ENCODE results near the gene SLC22A23. TPM values are rescaled to one million over a fixed set of nuclear protein-coding genes. Genes with fewer than 3 reads are reported as not detected.

SLC22A23 gene
- total RNA-seq, 1 donor from 2014 or later: 5.4 TPM

- DNase-seq (no peak), ATAC-seq (ENCODE audit: poor library complexity) (no peak)
- intact Hi-C loops (cut with DNase I): no loop called here
These were observed 104.9 kb downstream of the SLC22A23 start for GRCh38 chr6:3351829-3352524.

- ATAC-seq (ENCODE audit: poor library complexity) (no peak), DNase-seq (no peak)
- intact Hi-C loops (cut with DNase I): no loop called here
These were observed 105.7 kb downstream of the SLC22A23 start for GRCh38 chr6:3351105-3351676.

DNA sequence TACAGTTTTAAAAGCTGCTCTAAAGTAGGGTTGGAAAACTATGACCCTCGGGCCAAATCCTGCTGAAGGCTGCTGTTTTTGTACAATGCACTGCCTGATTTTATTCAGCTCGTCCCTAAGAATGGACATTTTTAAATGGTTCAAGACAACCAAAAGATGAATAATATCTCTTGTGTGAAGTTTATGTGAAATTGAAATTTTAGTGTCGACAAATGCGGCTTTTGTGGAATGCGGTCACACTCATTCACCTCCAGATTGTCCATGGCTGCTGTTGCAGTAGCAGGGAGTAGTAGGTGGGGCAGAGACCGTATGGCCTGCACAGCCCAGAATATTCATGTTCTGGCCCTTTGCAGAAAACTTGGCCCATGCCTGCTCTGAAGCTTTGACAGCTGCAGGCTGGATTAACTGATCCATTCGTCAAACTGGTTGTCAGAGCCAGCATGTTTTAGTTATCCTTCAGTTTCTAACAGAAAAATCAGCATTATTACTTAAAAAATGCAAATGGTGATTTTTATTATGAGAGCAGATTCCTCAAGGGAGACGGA is 106.5 kb downstream of the SLC22A23 start:
- no peak for DNase-seq
- no peak for ATAC-seq (ENCODE audit: poor library complexity)
- intact Hi-C loops (cut with DNase I): no loop called here

GRCh38 chr6:3349388-3350251 is 107.2 kb downstream of the SLC22A23 start:
- ATAC-seq (ENCODE audit: poor library complexity) (no peak), DNase-seq (no peak)
- intact Hi-C loops (cut with DNase I): no loop called here

- intact Hi-C loops (cut with DNase I): no loop called here
- ATAC-seq (ENCODE audit: poor library complexity): no peak
These were observed 108.0 kb downstream of the SLC22A23 start for GRCh38 chr6:3348821-3349220.

GRCh38 chr6:3347826-3348225 is 109.0 kb downstream of the SLC22A23 start:
- no peak for DNase-seq
- intact Hi-C loops (cut with DNase I): no loop called here
- ATAC-seq (ENCODE audit: poor library complexity): no peak

More at GRCh38 chr6:3348821-3349220, 108.0 kb downstream of the SLC22A23 start:
- DNase-seq: no peak

DNA sequence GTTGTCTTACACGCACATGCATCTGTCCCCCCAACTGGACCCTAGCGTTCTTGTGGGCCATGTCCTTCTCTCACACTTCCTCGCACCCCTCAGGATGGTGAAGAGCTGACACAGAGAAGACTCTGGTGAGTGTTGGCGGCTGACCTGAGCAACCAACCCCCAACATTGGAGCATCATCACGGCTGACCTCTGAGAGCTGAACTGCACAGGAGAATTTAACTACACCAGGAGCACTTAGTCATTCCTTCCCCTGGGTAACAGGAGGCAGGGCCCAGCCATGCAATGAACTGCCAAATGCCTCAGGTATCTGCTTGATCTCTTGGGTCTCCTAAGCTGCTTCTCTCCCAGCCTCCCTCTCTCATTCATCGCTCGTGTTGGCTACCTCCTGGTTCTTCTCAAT is 109.6 kb downstream of the SLC22A23 start:
- intact Hi-C loops (cut with DNase I): no loop called here
- ATAC-seq (ENCODE audit: poor library complexity): no peak
- DNase-seq: no peak

GRCh38 chr6:3346476-3346875 is 110.4 kb downstream of the SLC22A23 start:
- DNase-seq (no peak), ATAC-seq (ENCODE audit: poor library complexity) (peak; percentile 15)
- intact Hi-C loops (cut with DNase I): no loop called here

GRCh38 chr6:3345836-3346235 is 111.0 kb downstream of the SLC22A23 start:
- intact Hi-C loops (cut with DNase I): no loop called here
- DNase-seq (no peak), ATAC-seq (ENCODE audit: poor library complexity) (peak; percentile 93)

DNA sequence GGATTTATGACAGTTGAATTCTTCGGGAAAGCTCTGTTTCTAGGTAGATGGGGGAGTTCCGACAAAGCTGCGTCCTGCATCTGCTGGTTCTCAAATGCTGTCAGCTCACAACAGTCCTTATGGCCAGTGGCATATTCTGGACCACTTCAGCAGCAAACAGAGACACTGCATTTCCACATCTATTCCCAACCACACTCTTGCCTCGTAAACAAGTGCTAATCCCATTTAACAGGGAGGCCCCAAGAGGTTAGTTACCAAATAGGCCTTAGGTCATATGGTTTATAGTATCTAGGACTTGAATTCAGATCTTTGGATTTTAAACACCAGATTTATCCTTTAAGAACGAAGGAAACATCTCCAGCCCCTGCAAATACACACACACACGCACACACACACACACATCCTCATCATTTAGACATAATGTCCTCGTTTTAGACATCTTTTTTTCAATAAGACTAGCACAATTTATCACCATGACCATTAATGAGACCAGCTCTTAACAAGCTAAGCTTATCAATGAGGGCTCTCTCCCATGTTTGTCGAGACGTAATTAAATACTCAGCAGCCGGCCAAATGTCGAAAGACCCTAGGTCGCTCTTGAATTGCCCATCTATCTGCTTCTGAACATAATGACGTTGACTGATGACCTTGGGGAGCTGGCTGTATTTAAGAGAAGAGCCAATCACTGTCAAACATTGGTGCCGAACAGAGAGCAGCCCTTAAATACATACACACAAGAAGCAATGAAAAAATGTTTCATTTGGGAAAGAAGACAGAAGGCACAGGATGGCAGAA is 113.6 kb downstream of the SLC22A23 start:
- no peak for DNase-seq
- no peak for ATAC-seq (ENCODE audit: poor library complexity)
- intact Hi-C loops (cut with DNase I): no loop called here

DNA sequence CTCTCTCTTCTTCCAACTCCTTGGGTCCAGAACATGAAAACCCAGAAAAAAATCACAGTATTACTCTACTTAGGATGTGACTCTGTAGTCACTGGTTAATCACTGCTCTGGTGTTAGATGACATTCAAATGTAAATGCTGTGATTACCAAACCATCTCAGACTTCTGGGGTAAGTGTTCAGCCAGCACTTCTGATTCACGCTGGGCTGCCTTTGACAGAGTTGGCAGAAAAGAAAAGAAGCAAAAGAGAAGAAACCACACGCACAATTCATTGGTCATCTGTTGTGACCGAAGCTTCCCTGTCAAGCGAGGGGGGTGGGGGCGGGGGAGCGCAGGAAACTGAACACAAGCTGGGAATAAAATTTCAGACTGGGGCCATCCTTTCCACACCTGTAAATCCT is 115.4 kb downstream of the SLC22A23 start:
- intact Hi-C loops (cut with DNase I): no loop called here
- ATAC-seq (ENCODE audit: poor library complexity) (no peak), DNase-seq (no peak)

DNA sequence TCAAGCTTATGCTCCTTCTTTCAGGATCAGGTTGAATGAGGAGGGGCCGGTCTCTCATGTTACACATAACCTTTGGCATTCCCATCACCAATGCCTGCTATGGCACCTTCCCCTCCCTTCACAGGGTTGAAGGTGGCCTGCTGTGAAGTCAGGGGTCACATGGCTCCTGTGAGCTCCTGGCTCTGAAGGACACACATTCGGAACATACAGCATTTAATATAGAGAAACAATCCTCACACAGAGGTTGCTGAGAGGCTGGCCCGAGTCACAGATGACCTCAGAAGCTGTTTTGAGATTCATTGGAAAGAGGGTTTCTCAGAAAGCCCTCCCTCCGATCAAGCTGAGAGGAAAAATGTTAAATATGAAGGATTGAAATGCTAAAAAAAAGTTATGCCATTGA is 116.0 kb downstream of the SLC22A23 start:
- ATAC-seq (ENCODE audit: poor library complexity) (no peak), DNase-seq (no peak)
- intact Hi-C loops (cut with DNase I): no loop called here

GRCh38 chr6:3340358-3340802 is 116.5 kb downstream of the SLC22A23 start:
- intact Hi-C loops (cut with DNase I): no loop called here
- DNase-seq (no peak), ATAC-seq (ENCODE audit: poor library complexity) (no peak)

GRCh38 chr6:3339811-3340210 is 117.0 kb downstream of the SLC22A23 start:
- DNase-seq: no peak
- no peak for ATAC-seq (ENCODE audit: poor library complexity)
- intact Hi-C loops (cut with DNase I): no loop called here

DNA sequence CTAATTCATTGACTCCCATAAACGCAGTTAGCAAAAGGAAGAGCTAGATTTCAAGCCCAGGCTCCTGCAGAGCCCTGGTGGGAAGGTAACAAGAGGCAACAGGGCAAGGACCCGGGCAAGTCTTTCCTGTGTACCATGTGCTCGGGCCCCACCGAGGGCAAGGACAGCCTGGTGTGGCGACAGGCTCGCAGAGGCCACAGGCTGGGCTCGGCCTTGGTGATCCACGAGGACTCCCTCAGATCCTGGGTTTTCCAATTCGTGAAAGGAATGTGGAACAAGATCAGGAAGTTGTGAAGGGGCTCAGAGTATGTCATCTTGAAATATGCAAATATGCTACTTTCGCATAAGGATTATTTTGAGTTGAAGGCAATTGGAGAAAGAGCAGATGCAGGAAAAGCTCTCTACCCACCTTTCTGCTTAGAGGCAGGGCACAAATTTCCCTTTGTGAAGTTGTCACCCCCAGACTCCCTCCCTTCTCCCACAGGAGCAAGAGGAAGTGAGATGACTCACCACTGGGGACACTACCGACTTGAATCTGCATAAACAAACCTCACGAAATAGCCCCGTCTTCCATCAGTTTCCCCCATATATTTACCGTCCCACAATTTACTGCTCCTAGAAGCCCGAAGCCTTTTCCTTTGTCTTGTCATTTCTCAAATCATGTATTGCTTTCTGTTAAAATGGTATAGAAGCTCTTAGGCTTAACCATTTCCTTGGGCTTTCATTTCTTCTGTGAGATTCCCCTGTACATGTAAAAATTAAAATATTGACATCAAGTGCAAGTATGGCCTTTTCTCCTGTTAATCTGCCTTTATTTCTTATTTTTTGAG is 119.1 kb downstream of the SLC22A23 start:
- intact Hi-C loops (cut with DNase I): no loop called here

DNA sequence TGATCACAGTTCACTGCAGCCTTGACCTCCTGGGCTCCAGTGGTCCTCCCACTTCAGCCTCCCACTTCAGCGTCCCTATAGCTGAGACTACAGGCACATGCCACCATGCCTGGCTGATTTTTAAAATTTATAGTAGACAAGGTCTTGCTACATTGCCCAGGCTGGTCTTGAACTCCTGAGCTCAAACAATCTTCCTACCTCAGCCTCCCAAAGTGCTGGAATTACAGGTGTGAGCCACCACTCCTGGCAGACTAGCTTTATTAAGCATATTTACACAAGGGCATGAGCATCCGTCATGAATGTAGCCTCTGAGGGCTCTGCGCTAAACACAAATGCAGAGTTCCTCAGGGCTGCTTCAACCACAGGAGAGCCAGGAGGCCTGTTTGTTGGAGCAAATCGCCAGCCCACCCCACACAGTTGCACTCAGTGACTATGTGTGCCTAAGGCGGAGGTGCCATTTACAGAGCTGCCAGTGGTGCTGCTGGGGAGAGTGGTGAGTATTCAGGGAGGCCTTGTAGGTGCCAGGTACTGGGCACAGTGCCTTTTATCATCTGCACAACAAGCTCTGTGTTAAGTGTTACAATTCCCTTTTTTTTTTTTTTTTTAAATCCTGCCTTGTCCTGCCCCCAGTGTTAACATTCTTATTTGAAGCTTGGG is 119.9 kb downstream of the SLC22A23 start:
- DNase-seq (no peak), ATAC-seq (ENCODE audit: poor library complexity) (no peak)
- intact Hi-C loops (cut with DNase I): no loop called here

More for the DNA sequence above, 119.1 kb downstream of the SLC22A23 start:
- ATAC-seq (ENCODE audit: poor library complexity) (peak; percentile 37), DNase-seq (no peak)

DNA sequence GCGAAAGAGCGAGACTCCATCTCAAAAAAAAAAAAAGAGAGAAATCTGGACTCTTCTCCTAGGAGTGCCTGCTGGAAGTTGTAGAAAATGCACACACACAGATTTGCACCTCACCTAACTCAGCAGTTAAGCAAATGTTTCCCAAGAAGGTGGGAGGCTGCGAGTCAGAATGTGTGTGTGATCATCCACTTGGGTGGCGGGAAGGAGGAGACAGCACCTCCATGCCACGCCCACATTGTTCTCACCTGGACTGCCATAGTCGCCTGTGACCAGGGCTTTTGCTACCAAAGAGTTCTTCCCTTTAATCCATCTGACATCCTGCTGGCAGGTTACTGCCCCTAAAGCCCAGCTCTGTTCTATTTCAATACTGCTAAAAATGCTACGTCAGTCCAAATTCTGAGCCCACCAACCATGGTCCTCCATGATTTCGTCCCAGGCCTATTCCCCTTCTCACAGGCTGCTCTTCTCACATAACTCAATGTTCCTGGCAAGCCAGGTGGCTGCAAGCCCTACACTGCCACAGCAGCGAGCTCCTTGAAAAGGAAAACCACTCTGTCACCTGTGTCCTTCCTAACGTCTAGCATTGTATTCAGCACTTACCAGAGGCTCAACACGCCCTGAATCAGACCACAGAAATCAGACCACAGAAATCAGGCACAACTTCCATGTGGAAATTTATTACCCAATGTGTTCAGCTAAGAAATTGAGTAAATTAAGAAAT is 120.6 kb downstream of the SLC22A23 start:
- DNase-seq (no peak), ATAC-seq (ENCODE audit: poor library complexity) (no peak)
- intact Hi-C loops (cut with DNase I): no loop called here

Data from Right ventricle myocardium superior (tissue), 1 donor.